ENCODE measurements around the gene PIWIL4.

GRCh38 chr11:94525546-94526324 is 41.4 kb upstream of the PIWIL4 start:
- TF ChIP-seq CTCF (IDR thresholded peaks at IDR 0.05; ENCODE audit: insufficient read depth, low read depth, low read length) (no peak), EZH2 (IDR thresholded peaks at IDR 0.05; ENCODE audit: insufficient read depth, low read length) (no peak)
